Parathyroid adenoma (tissue), 2 donors: ENCODE results near the gene CKS1B.

ENCODE experiments used
- H2AFZ ChIP-seq: fragments of 300-600 bp; sonication (generic); one replicate; pipeline ENCODE4 v1.7.0; 2017; ENCODE audit warnings: antibody characterized with exemption, mild to moderate bottlenecking
- H3K27ac ChIP-seq: fragments of 300-600 bp; sonication (generic); one replicate; pipeline ENCODE4 v1.7.0; 2017
- H3K27me3 ChIP-seq: fragments of 300-600 bp; sonication (generic); one replicate; pipeline ENCODE4 v1.7.0; 2017; ENCODE audit warnings: low read length; ENCODE audit not compliant: control insufficient read depth, insufficient read depth
- H3K36me3 ChIP-seq: fragments of 300-600 bp; sonication (generic); one replicate; pipeline ENCODE4 v1.7.0; 2017; ENCODE audit warnings: low read length; ENCODE audit not compliant: control insufficient read depth, insufficient read depth
- H3K4me1 ChIP-seq: fragments of 300-600 bp; sonication (generic); one replicate; pipeline ENCODE4 v1.7.0; 2017; ENCODE audit warnings: control low read depth
- H3K4me2 ChIP-seq: fragments of 300-600 bp; sonication (generic); one replicate; pipeline ENCODE4 v1.7.0; 2017; ENCODE audit warnings: low read length
- H3K4me3 ChIP-seq: fragments of 300-600 bp; sonication (generic); one replicate; pipeline ENCODE4 v1.7.0; 2017; ENCODE audit warnings: low read depth, low read length
- H3K79me2 ChIP-seq: fragments of 300-600 bp; sonication (generic); one replicate; pipeline ENCODE4 v1.7.0; 2017; ENCODE audit warnings: control low read depth
- H3K9ac ChIP-seq: fragments of 300-600 bp; sonication (generic); one replicate; pipeline ENCODE4 v1.7.0; 2017; ENCODE audit warnings: mild to moderate bottlenecking
- H3K9me3 ChIP-seq: fragments of 300-600 bp; sonication (generic); one replicate; pipeline ENCODE4 v1.7.0; 2017; ENCODE audit warnings: low read length; ENCODE audit not compliant: control insufficient read depth
- CTCF ChIP-seq: fragments of 300-600 bp; sonication (generic); IDR thresholded peaks from one replicate; pipeline ENCODE4 v1.7.0; 2017; ENCODE audit warnings: antibody characterized with exemption, mild to moderate bottlenecking
- donor health status: primary hyperparathyroidism.

Gene CKS1B

GRCh38 chr1:154937988-154938386 is 36.5 kb upstream of the CKS1B start:
- no peaks in the 10 kb centered on the region for H3K9me3 ChIP-seq
- peak overlapping the region; percentile 99 for H3K27ac ChIP-seq
- no peak for TF ChIP-seq CTCF
- H3K9ac ChIP-seq, result no peak overlapping the region
- no peaks in the 10 kb centered on the region for H3K79me2 ChIP-seq
- H2AFZ ChIP-seq, result peak overlapping the region; percentile 85
- peaks cover 24% of the 10 kb centered on the region for H3K4me1 ChIP-seq
- no peaks in the 10 kb centered on the region for H3K27me3 ChIP-seq
- no peaks in the 10 kb centered on the region for H3K36me3 ChIP-seq
- H3K4me3 ChIP-seq, result peak overlapping the region; percentile 88
- H3K4me2 ChIP-seq, result peak overlapping the region; percentile 80

- no peaks in the 10 kb centered on the region for H3K79me2 ChIP-seq
- H3K27me3 ChIP-seq, result no peaks in the 10 kb centered on the region
- no peak overlapping the region for H3K4me3 ChIP-seq
- H2AFZ ChIP-seq, result no peak overlapping the region
- H3K9ac ChIP-seq, result no peak overlapping the region
- no peaks in the 10 kb centered on the region for H3K9me3 ChIP-seq
- peak overlapping the region; percentile 4 for H3K27ac ChIP-seq
- H3K4me2 ChIP-seq, result no peak overlapping the region
- TF ChIP-seq CTCF, result no peak
- H3K36me3 ChIP-seq, result no peaks in the 10 kb centered on the region
- peaks cover 25% of the 10 kb centered on the region for H3K4me1 ChIP-seq
These were observed 35.7 kb upstream of the CKS1B start for GRCh38 chr1:154938604-154939399.

- no peak for TF ChIP-seq CTCF
- Histone ChIP-seq H3K4me2 (no peak overlapping the region), H3K36me3 (no peaks in the 10 kb centered on the region), H3K27ac (no peak overlapping the region), H3K4me1 (peaks cover 32% of the 10 kb centered on the region), H3K27me3 (no peaks in the 10 kb centered on the region), H3K4me3 (no peak overlapping the region), H3K9me3 (no peaks in the 10 kb centered on the region), H3K79me2 (no peaks in the 10 kb centered on the region), H2AFZ (no peak overlapping the region), H3K9ac (no peak overlapping the region)
These were observed 34.3 kb upstream of the CKS1B start for GRCh38 chr1:154940213-154940560.

GRCh38 chr1:154940651-154941194 is 33.8 kb upstream of the CKS1B start:
- H3K9ac ChIP-seq, result no peak overlapping the region
- no peaks in the 10 kb centered on the region for H3K36me3 ChIP-seq
- no peak overlapping the region for H3K4me2 ChIP-seq
- H3K4me3 ChIP-seq, result no peak overlapping the region
- H2AFZ ChIP-seq, result peak overlapping the region; percentile 69
- no peak for TF ChIP-seq CTCF
- H3K27ac ChIP-seq, result peak overlapping the region; percentile 37
- no peaks in the 10 kb centered on the region for H3K9me3 ChIP-seq
- no peaks in the 10 kb centered on the region for H3K79me2 ChIP-seq
- peaks cover 31% of the 10 kb centered on the region for H3K4me1 ChIP-seq
- no peaks in the 10 kb centered on the region for H3K27me3 ChIP-seq
